HG02938 (cell line): ENCODE data around the gene IGLL1.
"Not testable (repeated sequence)": the region's sequence is repeated elsewhere in the genome, so short reads cannot be mapped to it uniquely, and the experiment has no call there.

Experiments used
- ATAC-seq: cut with Tn5 transposase; IDR thresholded peaks from one replicate; pipeline ENCODE4 v1.9.1; 2021; ENCODE audit warnings: mild to moderate bottlenecking, moderate library complexity; ENCODE audit not compliant: unreplicated experiment

The IGLL1 gene

DNA sequence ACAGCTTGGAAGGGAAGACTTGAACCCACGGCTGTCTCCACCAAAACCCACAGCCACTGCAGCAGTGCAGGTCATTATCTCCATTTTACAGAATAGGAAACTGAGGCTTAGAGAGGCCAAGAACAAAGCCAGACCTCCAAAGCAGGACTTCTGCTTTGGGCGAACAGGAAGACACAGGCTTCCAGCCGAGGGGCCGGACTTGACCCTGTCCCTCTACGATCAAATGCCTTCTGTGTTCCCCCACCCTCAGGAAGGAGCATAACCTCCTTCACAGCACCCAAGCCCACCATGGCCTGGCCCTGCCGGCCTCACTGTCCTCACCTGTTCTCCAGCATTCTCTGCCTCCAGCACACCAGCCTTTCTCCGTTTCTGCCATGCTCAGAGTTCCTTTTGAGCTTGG, 15.8 kb downstream of the IGLL1 start:
- no peak for ATAC-seq

DNA sequence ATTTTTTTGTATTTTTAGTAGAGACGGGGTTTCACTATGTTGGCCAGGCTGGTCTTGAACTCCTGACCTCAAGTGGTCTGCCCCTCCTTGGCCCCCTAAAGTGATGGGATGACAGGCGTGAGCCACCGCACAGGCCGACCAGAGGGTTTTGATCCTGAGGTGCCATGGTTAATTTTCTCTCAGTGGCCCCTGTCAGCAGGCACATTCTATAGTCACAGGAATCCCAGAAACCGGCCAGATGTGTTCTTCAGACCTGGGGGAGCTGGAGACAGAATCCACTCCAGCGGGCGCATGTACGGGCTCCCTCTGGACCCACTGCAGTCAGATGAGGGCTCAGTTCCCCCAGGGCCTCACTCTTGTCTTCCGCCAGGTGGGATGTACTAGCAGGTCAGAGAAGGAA, 17.0 kb downstream of the IGLL1 start:
- ATAC-seq, result no peak

DNA sequence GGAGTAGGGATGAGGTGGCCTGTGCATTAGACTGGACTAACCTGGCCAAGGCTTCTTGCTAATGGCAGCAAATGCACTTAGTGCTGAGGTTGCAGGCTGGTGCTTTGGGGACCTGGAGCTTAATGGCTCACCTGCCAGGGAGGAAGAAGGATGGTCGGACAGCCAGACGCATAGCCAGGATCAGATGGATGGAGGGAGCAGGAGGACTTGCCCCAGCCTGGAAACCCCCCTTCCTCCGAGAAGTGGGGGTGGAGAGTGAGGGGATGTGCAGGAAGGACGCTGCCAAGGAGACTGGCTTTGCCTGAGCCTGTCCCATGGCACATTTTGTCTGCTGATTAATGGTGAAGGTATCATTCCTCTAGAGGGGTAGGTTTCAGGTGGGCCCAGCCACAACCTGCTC, 17.9 kb downstream of the IGLL1 start:
- no peak for ATAC-seq

DNA sequence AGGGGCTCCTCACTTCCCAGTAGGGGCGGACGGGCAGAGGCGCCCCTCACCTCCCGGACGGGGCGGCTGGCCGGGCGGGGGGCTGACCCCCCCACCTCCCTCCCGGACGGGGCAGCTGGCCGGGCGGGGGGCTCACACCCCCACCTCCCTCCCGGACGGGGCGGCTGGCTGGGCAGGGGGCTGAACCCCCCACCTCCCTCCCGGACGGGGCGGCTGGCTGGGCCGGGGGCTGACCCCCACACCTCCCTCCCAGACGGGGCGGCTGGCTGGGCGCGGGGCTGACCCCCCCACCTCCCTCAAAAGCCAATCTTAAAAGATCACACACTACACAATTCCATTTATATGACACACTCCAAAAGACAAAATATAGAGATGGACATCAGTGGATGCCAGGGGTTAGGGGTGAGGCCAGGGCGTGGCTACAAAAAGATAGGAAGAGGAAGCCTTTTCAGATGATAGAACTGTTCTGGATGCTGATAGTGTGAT, 19.0 kb downstream of the IGLL1 start:
- ATAC-seq, result not testable (repeated sequence)

DNA sequence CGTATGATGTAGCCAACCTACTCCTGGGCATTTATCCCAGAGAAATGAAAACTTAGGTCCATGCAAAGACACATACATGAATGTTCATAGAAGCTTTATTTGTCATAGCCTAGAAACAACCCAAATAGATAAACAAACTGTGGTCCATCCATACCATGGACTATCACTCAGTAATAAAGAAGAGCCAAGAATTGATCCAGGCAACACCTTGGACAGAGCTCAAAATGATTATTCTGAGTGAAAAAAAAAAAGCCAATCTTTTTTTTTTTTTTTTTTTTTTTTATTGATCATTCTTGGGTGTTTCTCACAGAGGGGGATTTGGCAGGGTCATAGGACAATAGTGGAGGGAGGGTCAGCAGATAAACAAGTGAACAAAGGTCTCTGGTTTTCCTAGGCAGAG, 19.9 kb downstream of the IGLL1 start:
- ATAC-seq, result not testable (repeated sequence)

DNA sequence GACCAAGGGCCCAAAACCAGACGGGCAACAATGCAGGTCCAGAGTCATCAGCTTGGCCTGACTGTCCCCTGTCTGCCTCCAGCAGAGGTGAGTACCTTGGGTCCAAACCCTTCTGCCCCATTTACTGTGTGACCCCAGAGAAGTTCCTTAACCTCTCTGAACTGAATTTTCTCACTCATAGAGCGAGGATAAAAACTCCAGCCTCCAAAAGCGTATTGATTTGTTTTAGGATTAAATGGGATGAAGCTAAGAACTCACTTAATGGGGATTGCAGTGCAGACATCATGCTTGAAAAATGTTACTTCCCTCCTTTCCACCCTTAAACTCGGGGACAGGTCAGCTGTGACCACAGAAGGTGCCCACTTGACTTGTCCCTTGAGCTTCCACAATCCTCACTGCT, 22.6 kb downstream of the IGLL1 start:
- ATAC-seq, result no peak

DNA sequence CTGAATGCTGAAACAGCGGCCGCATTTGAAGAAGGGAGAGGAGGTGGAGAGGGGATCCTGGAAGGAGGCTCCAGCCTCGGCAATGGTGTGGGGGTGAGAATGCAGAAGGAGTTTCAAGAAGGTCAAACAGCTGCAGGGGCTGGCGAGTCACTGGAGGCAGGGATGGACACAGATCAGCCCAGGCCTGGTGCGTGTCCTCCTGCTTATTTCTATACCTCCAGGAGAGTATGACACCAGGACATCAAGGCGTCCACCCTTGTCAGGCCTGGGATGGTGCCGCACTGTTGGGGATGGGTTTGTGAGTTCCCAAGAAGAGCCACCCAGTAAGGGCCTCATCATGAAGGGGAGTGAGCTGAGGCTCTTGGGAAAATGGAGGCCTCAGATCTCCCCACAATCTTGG, 23.1 kb downstream of the IGLL1 start:
- no peak for ATAC-seq

DNA sequence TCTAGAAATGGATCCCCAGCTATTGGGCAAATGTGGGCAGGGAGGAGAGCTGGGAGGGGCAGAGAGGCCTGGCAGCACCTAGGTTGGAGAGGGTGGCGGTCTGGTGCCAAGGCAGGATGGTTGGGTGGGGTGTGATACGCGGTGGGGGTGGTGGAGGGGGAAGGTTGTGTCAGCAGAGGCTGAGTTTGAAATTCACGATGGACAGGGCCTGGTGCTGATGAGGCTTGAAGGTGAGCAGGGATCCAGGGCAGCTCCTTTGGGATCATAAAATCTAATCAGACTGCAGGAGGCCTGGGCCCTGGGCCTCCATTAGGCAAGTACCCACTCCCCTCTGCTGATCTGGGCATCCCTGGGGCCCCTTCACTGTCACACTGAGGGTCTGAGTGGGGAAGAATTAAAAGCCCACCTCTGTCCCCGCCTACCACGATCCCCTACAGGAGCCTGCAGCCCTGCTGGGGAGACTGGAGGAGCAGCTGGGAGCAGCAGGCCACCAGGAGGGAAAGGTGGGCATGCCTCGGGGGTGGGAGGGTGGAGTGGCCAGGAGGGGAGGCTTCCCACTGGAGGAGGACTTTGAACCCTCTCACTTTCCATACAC, 24.0 kb downstream of the IGLL1 start:
- no peak for ATAC-seq

DNA sequence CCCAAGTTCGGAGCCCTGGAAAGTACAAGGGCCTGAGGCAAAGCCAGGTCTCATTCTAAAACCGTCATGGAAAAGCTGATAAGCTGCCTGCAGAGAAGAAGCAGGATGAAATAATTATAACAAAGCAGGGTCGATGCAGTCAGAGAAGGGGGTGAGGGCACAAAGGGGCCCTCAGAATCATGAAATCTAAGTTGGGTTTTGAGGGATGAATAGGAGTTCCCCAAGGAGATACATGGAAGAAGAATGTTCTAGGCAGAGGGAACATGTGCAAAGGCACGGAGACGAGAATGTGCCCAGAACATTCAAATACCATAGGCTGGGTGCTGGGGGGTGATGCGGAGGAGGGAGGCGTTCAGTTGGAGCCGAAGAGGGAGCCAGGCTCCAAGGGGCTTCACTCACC, 25.0 kb downstream of the IGLL1 start:
- no peak for ATAC-seq

DNA sequence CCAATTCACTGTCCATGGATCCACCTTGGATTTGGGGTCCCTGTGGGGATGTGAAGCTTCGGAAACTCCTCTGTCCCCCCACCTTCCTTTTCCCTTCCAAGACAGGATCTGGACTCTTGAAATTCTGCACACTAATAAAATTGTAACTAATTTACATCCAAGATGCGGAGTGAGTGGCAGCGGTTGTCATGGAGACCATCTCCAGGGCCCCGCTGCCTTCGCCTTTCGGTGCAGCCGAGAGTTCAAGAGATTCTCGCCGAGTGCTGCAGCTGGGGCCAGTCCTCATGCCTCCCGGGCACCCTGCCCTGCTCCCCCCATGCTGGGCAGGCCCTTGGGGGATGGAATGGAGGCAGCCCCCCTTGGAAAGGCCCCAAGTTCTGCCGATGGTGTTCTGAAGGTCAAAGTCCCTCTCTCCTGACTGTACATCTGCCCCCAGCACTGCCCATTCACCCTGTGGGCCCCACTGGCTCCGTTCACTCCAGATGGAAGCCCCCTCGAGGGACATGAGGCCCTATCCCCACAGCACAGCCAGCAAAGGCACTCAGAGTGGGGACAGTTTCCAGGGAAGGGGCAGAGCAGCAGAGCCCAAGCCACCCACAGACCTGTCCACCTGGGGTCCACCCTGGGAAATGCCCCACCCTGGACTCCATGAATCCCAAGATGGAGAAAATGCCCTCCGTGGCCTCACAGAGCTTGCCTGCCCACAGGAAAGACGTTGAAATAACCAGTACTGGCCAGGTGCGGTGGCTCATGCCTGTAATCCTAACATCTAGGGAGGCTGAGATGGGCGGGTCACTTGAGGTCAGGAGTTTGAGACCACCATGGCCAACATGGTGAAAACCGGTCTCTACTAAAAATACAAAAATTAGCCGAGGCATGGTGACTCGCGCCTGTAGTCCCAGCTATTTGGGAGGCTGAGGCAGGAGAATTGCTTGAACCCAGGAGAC, 25.9 kb downstream of the IGLL1 start:
- no peak for ATAC-seq

DNA sequence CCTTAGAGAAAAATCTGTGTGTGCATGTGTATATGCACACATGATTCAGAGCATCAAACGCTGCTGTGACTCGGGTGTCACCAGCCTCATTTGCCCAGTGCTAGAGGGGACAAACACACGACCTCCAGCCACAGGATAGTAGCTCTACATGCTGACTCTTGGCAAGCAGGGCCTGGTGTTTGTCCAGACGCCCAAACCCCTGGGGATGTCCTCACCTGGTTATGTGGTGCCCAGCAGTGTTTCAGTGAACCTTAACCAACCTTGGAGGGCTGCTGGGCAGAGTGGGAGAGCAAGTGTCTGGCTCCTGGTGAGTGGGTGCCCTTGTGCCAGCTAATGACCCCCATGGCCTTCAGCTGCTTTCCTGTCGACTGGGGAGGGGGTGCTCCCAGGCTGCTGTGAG, 26.7 kb downstream of the IGLL1 start:
- ATAC-seq, result no peak

DNA sequence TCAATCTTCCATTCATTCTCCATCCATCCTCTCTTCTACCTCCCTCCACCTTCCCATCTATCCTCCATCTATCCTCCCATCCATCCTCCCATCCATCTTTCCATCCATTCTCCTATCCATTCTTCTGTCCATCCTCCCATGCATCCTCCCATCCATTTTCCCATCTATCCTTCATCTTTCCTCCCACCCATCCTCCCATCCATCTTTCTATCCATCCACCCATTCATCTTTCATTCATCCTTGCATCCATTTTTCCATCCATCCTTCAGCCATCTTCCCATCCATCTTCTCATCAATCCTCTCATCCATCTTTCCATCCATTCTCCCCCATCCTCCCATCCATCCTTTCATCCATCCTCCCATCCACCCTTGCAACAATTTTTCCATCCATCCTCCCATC, 27.5 kb downstream of the IGLL1 start:
- ATAC-seq, result no peak

DNA sequence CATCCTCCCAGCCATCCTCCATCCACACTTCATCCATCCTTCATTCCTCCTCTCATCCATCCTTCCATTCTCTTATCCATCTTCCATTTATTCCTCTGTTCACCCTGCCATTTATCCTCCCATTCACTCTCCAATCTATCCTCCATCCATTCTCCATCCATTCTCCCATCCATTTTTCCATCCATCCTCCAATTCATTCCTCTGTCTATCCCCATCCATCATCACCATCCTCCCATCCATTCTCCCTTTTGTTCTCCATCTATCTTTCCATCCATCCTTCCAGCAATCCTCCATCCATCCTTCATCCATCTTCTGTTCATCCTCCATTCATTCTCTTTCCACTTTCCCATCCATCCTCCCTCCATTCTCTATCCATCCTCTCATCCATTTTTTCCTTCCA, 28.7 kb downstream of the IGLL1 start:
- ATAC-seq, result no peak

DNA sequence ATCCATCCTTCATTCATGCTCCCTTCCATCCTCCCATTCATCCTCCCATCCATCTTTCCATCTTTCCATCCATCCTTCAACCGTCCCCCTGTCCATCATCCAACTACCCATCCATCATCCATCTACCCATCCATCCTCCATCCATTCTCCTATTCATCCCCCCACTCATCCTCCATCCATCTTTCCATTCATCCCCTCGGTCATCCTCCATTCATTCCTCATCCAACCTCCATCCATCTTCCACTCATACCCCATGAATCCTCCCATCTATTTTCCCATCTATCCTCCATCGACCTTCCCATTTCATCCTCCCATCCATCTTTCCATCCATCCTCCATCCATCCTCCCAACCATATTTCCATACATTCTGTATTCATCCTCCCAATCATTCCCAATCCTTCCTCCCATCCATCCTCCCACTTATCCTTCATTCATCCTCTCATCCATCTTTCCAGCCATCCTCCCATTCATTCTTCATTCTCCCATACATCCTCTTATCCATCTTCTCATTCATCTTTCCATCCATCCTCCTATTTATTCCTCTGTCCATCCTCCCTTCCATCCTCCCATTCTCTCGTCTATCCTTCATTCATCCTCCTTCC, 29.9 kb downstream of the IGLL1 start:
- no peak for ATAC-seq

DNA sequence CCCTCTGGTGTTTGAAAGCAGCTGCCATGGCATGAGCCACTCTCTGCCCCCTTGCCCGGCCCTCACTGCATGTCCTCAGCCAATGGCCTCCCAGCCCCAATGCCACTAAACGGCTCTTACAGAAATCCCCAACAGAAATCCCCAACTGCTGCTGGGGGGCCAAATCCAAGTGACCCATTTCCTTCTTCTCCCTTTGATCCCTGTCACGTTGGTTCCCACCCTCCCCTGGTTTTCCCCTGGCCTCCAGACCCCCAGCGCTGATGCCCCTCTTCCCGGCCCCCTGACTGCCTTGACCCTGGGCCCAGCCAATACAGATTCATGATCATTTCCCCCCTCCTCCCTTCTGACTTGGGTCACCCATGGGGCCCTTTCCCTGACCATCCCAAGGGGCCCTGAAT, 30.9 kb downstream of the IGLL1 start:
- no peak for ATAC-seq

DNA sequence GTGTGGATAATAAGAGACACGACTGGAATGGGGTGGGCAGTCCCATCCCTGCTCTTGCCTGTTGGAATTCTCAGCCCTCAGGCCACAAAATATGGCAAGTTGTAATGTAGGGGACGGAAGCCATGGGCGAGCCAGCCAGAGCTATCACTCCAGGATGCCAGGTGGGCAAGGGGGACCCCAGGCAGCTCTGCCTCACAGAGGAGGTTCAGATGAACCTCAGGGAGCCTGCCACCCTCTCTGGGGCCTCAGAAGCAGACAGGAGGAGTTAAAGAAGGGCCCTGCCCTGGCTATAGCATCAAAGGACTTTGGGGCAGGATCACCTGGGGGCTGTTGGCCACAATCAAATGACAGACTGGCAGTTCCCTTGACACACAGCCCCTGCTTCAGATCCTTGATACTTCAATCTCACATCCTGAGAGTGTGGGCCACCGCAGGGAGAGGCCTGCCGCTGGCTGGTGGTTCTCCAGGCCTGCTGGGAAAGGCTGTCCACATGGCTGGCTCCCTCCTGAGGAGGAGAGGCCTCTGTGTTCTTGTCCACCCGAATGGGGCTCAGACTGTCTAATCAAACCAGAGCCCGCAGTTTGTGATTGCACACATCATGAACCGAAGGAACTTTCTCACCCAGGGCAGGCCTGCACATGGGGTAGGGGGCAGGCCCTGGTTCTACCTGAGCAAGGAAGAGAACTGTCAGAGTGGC, 31.4 kb downstream of the IGLL1 start:
- ATAC-seq, result no peak

DNA sequence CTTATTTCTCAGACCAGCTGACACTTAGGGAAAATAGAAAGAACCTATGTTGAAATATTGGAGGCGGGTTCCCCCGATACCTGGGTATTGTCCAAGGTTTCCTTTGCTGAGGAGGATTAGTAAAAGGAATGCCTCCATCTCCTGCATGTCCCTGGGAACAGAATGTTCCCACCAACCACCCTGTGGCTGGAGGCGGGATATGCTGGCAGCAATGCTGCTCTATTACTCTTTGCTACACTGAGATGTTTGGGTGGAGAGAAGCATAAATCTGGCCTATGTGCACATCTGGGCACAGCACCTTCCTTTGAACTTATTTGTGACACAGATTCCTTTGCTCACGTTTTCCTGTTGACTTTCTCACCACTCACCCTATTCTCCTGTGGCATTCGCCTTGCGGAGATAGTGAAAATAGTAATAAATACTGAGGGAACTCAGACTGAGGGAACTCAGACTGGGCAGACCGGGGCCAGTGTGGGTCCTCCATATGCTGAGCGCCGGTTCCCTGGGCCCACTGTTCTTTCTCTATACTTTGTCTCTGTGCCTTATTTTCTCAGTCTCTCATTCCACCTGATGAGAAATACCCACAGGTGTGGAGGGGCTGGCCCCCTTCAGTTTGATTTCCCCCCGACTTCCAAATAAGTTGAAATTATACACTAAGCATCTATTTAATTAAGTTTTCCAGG, 32.1 kb downstream of the IGLL1 start:
- no peak for ATAC-seq

DNA sequence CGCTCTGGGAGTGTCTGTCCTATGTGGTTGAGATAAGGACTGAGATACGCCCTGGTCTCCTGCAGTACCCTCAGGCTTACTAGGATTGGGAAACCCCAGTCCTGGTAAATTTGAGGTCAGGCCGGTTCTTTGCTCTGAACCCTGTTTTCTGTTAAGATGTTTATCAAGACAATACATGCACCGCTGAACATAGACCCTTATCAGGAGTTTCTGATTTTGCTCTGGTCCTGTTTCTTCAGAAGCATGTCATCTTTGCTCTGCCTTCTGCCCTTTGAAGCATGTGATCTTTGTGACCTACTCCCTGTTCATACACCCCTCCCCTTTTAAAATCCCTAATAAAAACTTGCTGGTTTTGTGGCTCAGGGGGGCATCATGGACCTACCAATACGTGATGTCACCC, 32.7 kb downstream of the IGLL1 start:
- ATAC-seq, result not testable (repeated sequence)

DNA sequence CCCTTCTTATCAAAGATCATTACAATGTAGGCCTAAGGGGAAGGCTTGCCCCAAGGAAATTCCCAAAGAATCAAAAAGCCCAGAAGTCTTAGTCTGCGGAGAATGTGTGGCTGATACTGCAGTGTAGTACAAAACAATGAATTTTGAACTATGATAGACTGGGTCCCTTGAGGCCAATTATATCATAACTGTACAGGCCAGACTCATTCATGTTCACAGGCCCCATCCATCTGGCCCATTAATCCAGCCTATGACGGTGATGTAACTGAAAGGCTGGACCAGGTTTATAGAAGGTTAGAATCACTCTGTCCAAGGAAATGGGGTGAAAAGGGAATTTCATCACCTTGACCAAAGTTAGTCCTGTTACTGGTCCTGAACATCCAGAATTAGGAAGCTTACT, 35.2 kb downstream of the IGLL1 start:
- no peak for ATAC-seq

DNA sequence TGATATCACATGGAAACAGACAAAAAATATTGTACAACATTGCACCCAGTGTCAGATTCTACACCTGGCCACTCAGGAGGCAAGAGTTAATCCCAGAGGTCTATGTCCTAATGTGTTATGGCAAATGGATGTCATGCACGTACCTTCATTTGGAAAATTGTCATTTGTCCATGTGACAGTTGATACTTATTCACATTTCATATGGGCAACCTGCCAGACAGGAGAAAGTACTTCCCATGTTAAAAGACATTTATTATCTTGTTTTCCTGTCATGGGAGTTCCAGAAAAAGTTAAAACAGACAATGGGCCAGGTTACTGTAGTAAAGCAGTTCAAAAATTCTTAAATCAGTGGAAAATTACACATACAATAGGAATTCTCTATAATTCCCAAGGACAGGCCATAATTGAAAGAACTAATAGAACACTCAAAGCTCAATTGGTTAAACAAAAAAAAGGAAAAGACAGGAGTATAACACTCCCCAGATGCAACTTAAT, 36.5 kb downstream of the IGLL1 start:
- not testable (repeated sequence) for ATAC-seq

DNA sequence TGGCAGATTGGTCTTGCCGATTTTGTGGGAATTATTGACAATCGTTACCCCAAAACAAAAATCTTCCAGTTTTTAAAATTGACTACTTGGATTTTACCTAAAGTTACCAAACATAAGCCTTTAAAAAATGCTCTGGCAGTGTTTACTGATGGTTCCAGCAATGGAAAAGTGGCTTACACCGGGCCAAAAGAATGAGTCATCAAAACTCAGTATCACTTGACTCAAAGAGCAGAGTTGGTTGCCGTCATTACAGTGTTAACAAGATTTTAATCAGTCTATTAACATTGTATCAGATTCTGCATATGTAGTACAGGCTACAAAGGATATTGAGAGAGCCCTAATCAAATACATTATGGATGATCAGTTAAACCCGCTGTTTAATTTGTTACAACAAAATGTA, 37.2 kb downstream of the IGLL1 start:
- ATAC-seq, result no peak
